HG02571 (cell line): Measurements from ENCODE around the gene STAC2.
"Not testable (repeated sequence)": the region's sequence is repeated elsewhere in the genome, so short reads cannot be mapped to it uniquely, and the experiment has no call there.

Experiments
- ATAC-seq: cut with Tn5 transposase; IDR thresholded peaks from one replicate; pipeline ENCODE4 v1.9.1; 2021; ENCODE audit warnings: mild to moderate bottlenecking, moderate library complexity; ENCODE audit not compliant: unreplicated experiment

The STAC2 gene

DNA sequence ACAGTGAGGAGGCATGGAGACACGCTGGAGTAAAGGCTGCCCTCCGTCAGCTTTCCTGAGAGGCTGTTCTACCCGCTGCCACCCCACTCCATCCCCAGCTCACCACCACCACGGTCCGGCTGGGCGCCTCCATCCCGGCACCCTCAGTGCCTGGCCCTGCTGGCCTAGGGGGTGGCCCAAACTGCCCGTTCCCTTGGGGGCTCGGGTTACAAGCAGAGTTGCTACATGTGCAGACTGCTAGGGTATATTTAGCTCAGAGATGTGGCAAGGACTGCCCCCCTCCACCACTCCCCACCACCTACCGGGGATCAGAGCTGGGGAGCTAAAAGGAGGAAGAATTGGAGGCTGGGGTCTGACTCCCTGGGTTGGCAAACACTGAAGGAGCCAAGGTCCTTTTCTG, 32.4 kb downstream of the STAC2 start:
- ATAC-seq = no peak

DNA sequence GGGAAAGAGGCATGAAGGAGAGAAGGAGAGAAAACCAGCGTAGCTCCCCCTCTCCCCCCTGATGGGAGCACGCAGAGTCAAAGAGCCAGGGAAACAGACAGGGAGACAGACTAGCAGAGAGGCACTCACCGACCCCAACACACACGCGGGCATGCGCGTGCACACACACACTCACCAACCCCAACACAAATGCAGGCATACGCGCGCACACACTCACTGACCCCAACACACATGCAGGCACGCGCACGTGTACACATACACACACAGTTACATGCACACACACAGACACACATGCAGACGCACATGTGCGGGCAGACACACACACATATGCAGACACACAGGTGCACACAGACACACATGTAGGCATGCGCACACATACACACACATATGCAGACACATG, 32.8 kb downstream of the STAC2 start:
- no peak for ATAC-seq

DNA sequence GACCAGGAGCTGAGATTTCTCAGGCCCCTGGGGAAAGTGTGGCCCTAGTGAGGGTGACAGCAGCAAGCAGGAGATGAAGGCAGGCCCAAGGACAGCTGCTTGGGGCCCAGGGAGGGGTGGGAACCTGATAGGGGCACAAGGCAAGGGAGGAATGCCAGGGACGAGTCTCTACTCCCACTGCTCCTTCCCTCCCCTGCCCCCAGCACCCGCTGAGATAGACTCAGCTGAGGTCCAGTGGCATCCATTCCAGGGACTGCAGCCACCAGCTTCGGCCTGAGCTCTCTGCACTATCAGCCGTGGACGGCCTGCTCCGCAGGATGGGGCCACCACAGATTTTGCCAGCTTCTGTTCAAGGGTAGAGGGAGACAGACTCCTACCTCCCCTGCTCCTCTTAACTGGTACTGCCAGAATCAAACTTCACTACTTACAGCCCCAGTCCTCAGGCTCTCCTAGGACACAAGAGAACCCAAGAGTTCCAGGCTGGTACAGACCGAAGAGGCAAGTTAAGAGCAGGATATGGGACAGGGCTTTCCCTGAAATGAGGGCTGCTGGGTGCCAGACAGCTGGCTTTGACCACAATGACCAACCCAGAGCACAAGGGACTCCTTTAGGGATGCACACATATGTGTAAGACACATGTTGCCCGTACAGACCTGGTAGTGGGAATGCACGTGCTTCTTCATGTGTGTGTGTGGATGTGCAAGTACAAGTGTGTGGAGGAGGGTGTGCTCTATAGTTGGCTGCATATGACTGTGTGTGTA, 33.8 kb downstream of the STAC2 start:
- no peak for ATAC-seq

DNA sequence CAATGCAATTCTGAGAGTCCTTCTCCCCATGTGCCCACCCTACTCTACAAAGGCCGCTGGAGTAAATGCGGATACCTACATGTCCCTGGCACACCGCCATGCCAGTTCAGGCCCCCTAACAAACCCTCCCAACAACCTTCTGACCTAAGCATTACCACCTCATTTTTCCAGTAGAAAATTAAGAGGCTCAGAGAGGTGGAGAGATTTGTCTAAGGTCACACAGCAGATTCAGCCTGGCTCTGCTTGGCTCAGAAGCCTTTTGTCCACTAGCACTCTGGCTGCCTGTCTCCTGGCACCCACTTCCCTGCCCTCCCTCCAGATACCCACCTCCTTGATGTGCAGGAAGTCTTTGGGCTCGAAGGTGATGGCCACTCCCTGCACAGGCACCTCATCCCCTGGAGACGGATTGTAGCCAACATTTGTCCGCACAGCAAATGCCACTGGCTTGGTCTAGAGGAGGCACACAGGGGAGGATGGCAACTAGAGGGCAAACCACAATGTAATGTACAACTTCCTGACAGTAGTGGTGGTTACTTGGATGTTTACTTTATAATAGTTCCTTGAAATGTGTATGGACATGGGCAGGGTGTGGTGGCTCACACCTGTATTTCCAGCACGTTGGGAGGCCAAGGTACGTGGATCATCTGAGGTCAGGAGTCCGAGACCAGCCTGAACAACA, 38.5 kb downstream of the STAC2 start:
- ATAC-seq = no peak

DNA sequence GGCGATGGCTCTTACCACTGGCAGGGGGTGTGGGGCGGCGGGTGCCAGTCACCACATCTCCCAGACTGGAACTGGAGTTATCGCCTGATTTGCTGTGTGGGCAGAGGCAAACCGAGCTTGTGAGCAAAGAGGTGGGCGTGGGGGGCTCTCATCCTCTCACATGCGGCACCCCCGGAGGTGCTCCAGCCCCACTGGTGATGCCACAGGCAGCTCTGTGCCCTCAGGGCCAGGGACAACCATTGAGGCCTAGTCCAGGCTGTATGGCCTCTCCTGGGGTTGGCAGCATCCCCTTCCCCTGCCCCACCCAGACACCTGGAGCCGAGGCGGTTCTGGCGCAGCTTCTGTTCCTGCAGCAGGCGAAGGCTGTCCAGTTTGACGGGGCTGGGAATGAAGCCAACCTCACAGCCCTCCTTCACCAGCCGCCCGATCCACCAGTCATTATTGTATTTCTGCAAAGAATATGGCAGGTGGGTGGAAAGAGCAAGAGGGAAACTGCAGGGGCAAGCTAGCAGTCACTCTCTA, 39.2 kb downstream of the STAC2 start:
- ATAC-seq = no peak

DNA sequence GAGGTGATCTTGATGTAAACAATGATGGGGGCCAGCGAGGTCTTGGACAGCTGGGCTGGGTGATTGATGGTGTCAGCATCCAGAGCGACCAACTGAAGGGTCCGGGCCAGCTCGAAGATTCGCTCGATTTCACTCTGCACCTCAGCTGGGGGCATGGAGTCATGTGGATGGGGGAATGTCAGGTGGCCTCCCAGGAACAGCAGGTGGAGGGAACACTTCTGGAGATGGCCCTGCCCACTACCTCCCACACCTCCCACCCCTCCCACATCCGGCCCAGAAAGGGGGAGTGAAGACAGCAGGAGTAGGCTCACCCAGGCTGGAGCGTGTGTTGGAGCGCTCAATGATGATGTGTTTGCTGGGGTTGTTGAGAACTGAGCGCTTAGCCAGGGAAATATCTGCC, 42.0 kb downstream of the STAC2 start:
- ATAC-seq = no peak

DNA sequence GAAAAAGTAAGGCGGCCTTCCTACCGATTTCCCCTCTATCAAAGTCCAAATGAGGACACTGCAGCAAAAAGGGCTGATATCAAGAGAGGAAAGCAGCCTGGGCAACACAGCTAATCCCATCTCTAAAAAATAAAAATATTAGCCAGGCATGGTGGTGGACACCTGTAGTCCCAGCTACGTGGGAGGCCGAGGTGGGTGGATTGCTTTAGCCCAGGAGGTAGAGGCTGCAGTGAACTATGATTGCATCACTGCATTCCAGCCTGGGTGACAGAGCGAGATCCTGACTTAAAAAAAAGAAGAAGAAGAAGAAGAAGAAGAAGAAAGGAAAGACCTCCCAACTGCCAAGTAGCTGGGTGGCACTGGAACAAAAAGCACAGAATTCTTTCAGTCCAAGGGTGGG, 42.7 kb downstream of the STAC2 start:
- no peak for ATAC-seq

DNA sequence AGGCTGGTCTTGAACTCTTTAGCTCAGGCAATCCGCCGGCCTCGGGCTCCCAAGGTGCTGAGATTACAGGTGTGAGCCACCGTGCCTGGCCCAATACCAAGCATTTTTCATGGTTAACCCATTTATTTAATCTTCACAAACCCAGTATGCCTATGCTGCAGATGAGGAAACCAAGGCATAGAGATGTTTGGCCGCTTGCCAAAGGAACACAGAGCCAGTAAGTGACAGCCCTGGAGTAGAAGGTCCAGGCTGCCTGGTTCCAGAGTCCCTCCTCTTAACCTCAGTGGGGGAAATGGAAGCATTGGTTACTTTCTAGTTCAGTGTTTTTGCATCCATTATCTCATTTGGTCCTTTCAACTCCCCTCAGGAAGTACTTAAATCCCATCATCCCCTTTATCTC, 44.4 kb downstream of the STAC2 start:
- no peak for ATAC-seq

DNA sequence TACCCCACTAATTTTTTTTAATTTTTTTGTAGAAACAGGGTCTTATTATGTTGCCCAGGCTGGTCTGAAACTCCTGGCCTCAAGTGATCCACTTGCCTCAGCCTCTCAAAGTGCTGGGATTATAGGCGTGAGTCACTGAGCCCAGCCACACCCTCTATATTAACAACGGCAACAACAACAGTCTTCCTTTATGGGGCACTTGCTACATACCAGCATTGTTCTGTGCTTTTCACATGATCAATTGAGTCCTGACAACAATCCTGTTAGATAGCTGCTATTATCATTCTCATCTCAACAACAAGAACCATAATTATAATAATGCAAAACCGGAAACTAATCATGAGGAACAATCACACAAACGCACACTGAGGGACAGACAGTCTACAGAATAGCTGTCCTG, 47.2 kb downstream of the STAC2 start:
- ATAC-seq = no peak

DNA sequence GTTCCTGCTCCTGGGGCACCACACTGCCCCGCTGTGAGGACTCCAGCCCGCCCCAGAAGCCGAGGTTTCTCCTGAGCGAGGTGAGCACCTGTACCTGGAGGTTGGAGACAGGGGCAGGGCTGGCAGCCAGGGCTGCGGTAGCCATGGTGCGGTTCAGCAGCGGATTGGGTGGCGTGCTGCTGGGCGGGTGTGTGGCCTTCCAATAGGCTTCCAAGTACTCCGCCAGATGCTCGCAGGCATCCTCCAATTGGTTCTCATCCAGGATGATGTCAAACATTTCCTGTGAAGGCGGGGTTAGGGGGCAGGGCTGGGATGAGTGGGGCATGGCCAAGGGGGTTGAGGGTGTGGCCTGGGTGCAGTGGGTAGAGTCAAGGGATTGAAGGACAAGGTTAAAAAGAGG, 48.5 kb downstream of the STAC2 start:
- ATAC-seq = no peak

DNA sequence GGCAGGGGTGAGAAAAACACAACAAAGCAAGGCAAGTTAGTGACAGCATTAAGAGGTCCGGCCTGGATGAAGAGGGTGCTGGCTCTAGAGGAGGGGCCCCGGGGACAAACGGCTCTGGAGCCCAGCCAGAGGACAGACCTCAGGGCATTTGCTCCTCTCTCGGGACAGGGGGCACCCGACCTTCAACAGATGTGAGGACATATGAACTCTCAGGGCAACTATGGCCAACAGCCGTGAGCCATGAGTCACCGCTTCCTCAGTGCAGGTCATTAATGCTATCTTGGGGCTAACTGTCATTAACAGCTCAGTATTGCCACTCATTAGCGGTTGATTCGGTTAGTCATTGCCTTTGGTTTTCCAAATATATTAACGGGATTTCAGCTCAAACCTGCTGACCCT, 50.1 kb downstream of the STAC2 start:
- no peak for ATAC-seq

DNA sequence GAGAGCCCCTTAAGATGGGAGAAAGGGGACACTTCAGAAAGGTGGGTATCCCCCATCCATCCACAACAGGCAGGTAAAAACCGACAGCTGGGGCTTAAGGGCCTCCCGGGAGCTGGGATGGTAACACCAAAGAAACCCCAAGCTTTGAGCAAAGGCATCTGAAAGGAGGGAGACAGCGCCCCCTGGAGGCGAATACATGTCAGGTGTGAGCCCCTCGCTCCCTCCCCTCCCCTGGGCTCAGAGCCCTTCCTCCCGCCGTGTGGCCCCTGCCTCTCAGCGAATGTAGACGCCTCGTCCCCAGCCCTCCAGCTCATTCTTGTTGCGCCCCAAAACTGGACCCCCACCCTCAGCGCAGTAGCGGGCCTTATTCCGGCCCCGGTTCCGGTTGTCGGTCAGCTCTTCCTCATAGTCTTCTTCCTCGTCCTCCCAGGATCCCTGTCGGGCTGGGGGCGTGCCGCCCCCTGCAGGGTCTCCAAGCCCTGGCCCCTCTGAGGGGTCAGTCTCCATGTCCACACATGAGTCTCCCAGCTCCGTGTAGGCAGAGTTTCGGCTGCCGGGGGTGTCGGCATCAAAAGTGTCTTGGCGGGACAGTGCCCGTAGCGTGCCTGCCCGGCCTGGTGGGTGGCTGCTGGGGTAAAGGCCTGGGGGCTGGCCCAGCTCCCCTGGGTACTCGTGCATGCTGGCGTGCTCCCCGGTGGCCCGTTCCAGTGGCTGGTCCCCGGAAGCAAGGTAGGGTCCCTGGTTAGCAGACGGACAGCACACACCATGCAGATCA, 50.6 kb downstream of the STAC2 start:
- no peak for ATAC-seq

DNA sequence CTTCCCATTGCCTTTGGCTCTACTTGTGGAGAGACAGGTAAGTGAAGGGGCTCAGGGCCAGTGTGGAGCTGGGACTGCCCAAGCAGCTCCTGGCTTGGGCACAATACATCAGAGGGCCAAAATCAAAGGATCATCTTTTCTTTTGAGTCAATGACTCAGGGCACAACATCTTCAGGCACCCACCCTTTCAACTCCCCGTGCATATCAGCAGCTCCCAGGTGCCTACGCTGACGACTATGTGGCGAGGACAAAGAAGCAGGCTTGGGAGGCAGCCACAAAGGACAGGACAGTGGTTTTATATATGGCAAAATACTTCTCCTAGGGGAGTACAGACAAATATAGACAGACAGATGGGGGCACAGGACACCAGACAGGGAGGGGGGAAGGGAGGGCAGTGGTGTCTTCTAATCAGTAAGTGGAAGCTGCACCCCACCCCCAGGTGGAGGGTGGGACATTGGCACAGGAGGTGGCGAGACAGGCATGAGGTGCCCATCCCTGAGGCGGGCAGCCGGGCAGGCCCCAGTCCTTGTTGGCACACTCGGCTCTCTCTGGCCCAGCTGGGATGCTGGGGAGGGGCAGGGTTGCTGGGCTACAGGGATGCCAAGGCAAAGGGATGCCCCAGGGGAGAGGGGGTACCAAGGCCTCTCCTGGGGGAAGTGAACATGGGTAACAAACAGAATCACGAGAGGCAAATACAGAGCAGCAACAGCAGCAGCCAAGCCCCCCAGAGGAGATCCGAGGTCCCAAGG, 52.0 kb downstream of the STAC2 start:
- ATAC-seq = no peak

DNA sequence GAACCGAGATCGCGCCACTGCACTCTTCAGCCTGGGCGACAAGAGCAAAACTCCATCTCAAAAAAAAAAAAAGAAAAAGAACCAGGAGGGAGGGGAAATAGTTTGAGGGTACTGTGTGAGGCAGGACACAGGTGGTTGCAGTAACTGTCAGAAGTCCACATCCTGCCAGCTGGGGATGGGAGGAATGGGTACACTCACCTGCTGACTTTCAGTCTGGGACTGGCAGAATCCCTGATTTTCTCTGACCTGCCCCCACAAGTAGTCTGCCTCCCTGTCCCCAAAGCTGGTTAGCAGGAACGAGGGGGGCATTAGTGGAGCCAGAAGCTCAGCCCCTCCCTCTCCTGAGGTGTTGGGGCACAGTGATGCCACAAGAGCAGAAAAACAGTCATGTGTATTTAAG, 52.7 kb downstream of the STAC2 start:
- no peak for ATAC-seq

DNA sequence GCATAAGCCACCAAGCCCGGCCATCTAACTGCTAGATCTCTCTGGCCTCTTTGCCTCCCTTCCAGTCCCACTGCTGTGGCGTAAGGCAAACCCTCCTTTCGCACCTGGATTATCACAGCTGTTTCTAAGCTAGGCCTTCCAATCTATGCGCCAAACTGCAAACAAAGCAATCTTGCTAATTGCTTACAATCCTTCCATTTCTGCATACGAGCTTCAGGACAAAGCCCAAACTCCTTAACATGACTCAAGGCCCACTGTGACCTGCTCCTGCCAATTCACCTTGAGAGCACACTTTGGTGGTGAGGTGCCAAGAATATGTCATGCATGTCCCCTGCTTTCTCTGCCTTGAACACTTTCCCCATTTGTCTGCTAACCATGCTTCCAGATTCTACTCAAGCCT, 53.8 kb downstream of the STAC2 start:
- ATAC-seq = no peak

DNA sequence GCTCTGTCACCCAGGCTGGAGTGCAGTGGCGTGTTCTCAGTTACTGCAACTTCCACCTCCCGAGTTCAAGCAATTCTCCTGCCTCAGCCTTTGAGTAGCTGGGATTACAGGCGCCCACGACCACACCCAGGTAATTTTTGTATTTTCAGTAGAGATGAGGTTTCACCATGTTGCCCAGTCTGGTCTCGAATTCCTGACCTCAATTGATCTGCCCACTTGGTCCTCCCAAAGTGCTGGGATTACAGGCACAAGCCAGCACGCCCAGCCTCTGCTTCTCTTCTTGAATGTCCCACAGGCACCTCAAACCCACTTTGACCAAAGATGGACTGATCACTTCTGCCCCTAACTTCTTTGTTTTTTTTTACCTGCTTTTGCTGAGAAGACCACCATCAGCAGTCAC, 55.2 kb downstream of the STAC2 start:
- no peak for ATAC-seq

DNA sequence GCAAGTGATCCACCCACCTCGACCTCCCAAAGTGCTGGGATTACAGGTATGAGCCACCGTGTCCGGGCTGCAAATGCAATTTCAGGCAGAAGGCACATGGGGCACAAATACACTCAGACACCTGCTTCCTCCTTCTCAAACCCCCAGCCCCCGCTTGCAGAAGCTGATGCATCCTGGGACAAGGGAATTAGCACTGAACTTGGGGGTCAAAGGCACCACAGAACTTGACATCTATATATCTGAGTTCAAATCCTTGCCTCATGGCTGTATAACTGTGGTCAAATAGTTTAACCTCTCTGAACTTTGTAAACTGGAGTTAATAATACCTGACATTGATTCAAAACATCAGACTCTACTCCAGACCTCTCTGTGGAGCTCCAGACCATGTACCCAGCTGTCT, 55.6 kb downstream of the STAC2 start:
- no peak for ATAC-seq

DNA sequence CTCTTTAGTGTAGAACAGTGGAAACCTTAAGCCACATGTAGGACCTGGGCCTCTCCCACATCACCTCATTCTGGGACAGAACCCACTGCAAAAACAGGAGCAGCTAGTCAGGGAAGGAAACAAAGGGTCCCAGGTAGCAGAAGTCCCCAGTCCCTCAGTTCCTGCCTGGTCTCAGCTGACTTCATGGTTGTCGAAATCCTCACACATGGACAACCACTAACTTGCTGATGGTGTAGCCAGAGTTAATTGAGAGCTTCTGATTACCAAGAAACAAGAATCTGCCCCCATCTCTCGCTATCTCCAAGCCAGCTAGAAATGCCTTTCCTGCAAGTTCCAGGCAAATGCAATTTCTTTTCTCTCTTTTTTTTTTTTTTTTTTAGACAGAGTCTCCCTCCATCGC, 56.2 kb downstream of the STAC2 start:
- ATAC-seq = no peak

DNA sequence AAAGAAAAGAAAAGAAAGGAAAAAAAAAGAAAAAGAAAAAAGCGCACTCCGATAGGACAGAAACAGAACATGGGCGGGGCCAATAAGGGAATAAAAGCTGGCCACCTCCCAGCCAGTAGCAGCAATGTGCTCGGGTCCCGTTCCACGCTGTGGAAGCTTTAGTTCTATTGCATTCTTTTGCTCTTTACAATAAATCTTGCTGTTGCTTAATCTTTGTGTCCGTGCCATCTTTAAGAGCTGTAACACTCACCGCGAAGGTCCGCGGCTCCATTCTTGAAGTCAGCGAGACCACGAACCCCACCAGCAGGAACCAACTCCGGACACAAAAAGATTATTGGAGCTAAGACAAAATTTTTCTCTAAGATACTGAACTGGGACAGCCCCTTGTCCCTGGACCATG, 56.6 kb downstream of the STAC2 start:
- no peak for ATAC-seq

DNA sequence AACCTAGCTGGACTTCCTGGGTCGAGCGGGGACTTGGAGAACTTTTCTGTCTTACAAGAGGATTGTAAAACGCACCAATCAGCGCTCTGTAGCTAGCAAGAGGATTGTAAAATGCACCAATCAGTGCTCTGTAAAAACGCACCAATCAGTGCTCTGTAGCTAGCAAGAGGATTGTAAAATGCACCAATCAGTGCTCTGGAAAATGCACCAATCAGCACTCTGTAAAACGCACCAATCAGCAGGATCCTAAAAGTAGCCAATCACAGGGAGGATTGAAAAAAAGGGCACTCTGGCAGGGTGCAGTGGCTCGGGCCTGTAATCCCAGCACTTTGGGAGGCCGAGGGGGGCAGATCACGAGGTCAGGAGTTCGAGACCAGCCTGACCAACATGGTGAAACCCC, 57.2 kb downstream of the STAC2 start:
- not testable (repeated sequence) for ATAC-seq

DNA sequence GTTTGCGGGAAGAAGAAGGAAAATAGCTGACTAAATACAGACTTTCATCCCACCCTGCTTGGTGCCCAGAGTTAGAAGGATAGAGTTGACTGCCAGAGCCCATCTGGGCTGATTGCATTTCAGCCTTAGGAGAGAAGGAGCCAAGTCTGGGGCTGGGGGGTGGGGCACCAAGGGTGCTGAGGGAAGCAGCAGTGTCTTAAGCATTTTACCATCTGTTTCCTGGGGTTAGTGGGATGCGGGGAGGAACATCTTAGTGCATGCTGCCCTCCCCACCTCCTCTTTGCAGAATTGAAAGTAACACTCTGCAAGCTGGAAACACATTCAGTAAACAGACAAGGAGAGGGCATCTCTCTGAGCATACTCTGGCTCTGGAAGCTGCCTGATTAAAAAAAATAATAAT, 58.3 kb downstream of the STAC2 start:
- no peak for ATAC-seq
